Parathyroid adenoma (tissue), 2 donors: ENCODE data around the gene C4orf33.

Source experiments
- H2AFZ ChIP-seq: fragments of 300-600 bp; sonication (generic); one replicate; pipeline ENCODE4 v1.7.0; 2017; ENCODE audit warnings: antibody characterized with exemption, mild to moderate bottlenecking
- H3K27ac ChIP-seq: fragments of 300-600 bp; sonication (generic); one replicate; pipeline ENCODE4 v1.7.0; 2017
- H3K27me3 ChIP-seq: fragments of 300-600 bp; sonication (generic); one replicate; pipeline ENCODE4 v1.7.0; 2017; ENCODE audit warnings: low read length; ENCODE audit not compliant: control insufficient read depth, insufficient read depth
- H3K36me3 ChIP-seq: fragments of 300-600 bp; sonication (generic); one replicate; pipeline ENCODE4 v1.7.0; 2017; ENCODE audit warnings: low read length; ENCODE audit not compliant: control insufficient read depth, insufficient read depth
- H3K4me1 ChIP-seq: fragments of 300-600 bp; sonication (generic); one replicate; pipeline ENCODE4 v1.7.0; 2017; ENCODE audit warnings: control low read depth
- H3K4me2 ChIP-seq: fragments of 300-600 bp; sonication (generic); one replicate; pipeline ENCODE4 v1.7.0; 2017; ENCODE audit warnings: low read length
- H3K4me3 ChIP-seq: fragments of 300-600 bp; sonication (generic); one replicate; pipeline ENCODE4 v1.7.0; 2017; ENCODE audit warnings: low read depth, low read length
- H3K79me2 ChIP-seq: fragments of 300-600 bp; sonication (generic); one replicate; pipeline ENCODE4 v1.7.0; 2017; ENCODE audit warnings: control low read depth
- H3K9ac ChIP-seq: fragments of 300-600 bp; sonication (generic); one replicate; pipeline ENCODE4 v1.7.0; 2017; ENCODE audit warnings: mild to moderate bottlenecking
- H3K9me3 ChIP-seq: fragments of 300-600 bp; sonication (generic); one replicate; pipeline ENCODE4 v1.7.0; 2017; ENCODE audit warnings: low read length; ENCODE audit not compliant: control insufficient read depth
- CTCF ChIP-seq: fragments of 300-600 bp; sonication (generic); IDR thresholded peaks from one replicate; pipeline ENCODE4 v1.7.0; 2017; ENCODE audit warnings: antibody characterized with exemption, mild to moderate bottlenecking
- donor health status: primary hyperparathyroidism.

C4orf33 gene

DNA sequence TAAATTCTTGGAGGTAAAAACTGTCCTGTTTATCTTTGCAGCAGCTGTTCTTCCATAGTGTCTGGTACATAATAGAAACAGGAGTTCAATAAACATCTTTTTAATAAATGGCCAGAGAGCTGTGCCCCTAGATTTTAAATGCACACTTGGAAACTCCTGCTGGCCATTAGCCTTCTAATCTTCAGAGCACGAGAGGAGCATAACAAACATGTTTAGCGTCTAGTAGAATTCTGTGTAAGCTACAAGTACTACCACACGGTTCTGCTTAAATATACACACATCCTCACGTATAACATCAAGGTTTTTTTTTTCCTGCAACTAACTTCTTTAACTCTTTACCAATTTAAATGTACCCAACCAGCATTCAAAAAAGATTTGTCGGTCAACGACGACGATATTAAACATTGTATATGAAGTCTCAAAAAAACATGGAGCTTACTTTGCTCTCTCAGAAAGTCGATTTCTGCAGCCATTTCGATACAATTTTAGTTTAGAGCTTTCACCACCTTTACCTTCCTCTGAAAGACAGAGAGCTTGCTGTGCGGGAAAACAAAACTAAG is 3.2 kb upstream of the C4orf33 start:
- H3K79me2 ChIP-seq, result no peaks in the 10 kb centered on the region
- no peaks in the 10 kb centered on the region for H3K27me3 ChIP-seq
- no peaks in the 10 kb centered on the region for H3K4me1 ChIP-seq

DNA sequence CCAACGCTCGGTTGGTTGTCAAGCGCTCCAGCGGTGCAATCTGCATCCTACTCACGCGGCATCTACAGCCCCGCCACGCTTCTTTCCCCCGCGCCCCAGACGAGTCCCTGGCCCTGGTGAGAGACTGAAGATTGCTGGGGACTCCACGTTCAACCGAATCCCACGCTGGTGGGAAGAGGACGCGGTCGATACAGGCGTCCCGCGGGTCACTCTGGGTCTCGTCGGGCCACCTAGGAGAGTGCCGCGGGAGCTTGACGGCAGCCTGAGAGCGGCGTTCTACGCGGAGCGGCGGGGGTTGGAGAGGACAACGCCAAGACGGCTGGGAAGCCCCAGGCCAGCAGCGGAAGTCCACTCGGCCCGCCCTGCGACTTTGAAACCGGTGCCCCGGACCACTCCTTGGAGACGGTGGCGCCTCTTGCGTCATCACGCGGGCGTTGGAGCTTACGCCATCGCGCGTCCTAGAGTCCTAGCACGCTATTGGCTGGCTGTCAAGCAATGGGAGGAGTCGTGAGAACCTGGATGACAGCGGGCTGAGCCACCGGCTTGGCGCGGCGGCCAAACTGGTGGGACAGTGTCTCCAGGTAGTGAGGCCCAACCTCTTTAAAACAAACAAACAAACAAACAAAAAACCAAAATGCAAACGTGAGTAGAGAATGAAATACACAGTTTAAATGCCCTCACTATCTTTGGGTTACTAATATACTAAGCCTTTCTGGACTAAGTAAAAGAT is 2.6 kb upstream of the C4orf33 start, which contains the start of gene SCLT1:
Gene SCLT1, minus strand, starts transcription at position 349 of the 730 bp plus-strand sequence. CDS start 436 bp downstream, outside the sequence.
- Histone ChIP-seq H3K4me2 (peak within 1 kb of the TSS; percentile 65), H2AFZ (peak within 1 kb of the TSS; percentile 97), H3K9ac (no peak within 1 kb of the TSS), H3K27ac (peak within 1 kb of the TSS; percentile 88), H3K27me3 (no peaks in the 10 kb centered on the region), H3K79me2 (no peaks in the 10 kb centered on the region), H3K36me3 (no peaks in the 10 kb centered on the region), H3K9me3 (no peaks in the 10 kb centered on the region), H3K4me1 (no peaks in the 10 kb centered on the region), H3K4me3 (peak within 1 kb of the TSS; percentile 94)
- no peak for TF ChIP-seq CTCF

More for the DNA sequence above, 3.2 kb upstream of the C4orf33 start:
- no peak for TF ChIP-seq CTCF
- peak overlapping the region; percentile 94 for H3K4me3 ChIP-seq
- H3K4me2 ChIP-seq, result peak overlapping the region; percentile 65
- H3K9ac ChIP-seq, result no peak overlapping the region
- no peaks in the 10 kb centered on the region for H3K36me3 ChIP-seq
- H2AFZ ChIP-seq, result peak overlapping the region; percentile 97
- no peaks in the 10 kb centered on the region for H3K9me3 ChIP-seq
- peak overlapping the region; percentile 88 for H3K27ac ChIP-seq

DNA sequence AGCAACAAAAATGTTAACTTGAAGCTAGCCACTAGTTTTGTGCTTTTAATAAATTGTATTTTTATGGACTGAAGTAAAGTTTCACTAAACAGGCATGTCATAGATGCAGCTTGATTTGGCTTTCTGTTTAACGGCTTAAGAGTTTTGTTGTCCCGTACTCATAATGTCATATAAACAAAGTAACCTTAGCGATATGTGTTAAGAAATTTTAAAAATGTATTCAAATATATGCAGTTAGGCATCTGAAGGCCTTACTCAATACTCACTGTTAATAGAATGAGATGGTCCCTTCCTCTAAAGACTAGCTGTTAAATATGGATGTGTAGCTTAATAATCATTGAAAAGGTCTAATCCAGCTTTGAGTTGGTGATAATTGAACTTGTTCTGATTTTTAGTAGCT is 1.6 kb upstream of the C4orf33 start:
- Histone ChIP-seq H3K4me3 (peak overlapping the region; percentile 94), H3K9ac (no peak overlapping the region)

DNA sequence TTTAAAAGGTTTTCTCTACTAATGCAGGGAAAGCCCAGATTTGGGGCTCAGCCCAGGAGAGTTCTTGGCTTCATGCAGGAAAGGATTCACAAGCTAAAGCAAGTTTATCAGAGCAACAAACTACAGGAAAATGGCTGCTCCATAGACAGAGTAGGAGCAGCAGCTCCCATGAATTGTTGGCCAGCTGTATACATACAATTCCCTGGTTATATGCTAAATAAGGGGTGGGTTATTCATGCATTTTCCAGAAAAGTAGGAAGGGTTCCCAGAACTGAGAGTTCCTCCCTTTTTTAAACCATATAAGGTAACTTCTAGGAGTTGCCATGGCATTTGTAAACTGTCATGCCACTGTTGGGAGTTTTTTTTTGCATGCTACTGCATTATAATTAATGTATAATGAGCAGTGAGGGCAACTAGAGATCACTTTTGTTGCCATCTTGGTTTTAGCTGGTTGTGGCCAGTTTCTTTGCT is 2.6 kb downstream of the C4orf33 start:
- no peaks in the 10 kb centered on the region for H3K79me2 ChIP-seq
- no peak overlapping the region for H2AFZ ChIP-seq
- no peaks in the 10 kb centered on the region for H3K36me3 ChIP-seq
- no peak overlapping the region for H3K9ac ChIP-seq
- no peak for TF ChIP-seq CTCF
- H3K4me2 ChIP-seq, result no peak overlapping the region
- no peak overlapping the region for H3K27ac ChIP-seq
- no peaks in the 10 kb centered on the region for H3K4me1 ChIP-seq
- H3K4me3 ChIP-seq, result no peak overlapping the region
- H3K9me3 ChIP-seq, result no peaks in the 10 kb centered on the region
- no peaks in the 10 kb centered on the region for H3K27me3 ChIP-seq

More for the DNA sequence above, 1.6 kb upstream of the C4orf33 start:
- H3K27ac ChIP-seq, result no peak overlapping the region
- peak overlapping the region; percentile 65 for H3K4me2 ChIP-seq
- TF ChIP-seq CTCF, result no peak
- no peaks in the 10 kb centered on the region for H3K4me1 ChIP-seq
- no peaks in the 10 kb centered on the region for H3K9me3 ChIP-seq
- H3K27me3 ChIP-seq, result no peaks in the 10 kb centered on the region
- no peaks in the 10 kb centered on the region for H3K79me2 ChIP-seq
- no peaks in the 10 kb centered on the region for H3K36me3 ChIP-seq
- no peak overlapping the region for H2AFZ ChIP-seq
